Mucosa of stomach (tissue), 1 donor: ENCODE results near the gene CCDC59.
"Not testable (repeated sequence)": the region's sequence is repeated elsewhere in the genome, so short reads cannot be mapped to it uniquely, and the experiment has no call there.

Source experiments
- H3K27me3 ChIP-seq: one replicate; pipeline ENCODE4 v1.7.0; 2013; ENCODE audit warnings: mild to moderate bottlenecking, low read length; ENCODE audit not compliant: control insufficient read depth, insufficient read depth
- H3K36me3 ChIP-seq: one replicate; pipeline ENCODE4 v1.7.0; 2013; ENCODE audit warnings: low read length; ENCODE audit not compliant: control insufficient read depth, insufficient read depth
- H3K4me1 ChIP-seq: one replicate; pipeline ENCODE4 v1.7.0; 2013; ENCODE audit warnings: mild to moderate bottlenecking, low read length; ENCODE audit not compliant: control insufficient read depth, insufficient read depth
- H3K4me3 ChIP-seq: one replicate; pipeline ENCODE4 v1.7.0; 2013; ENCODE audit warnings: low read length
- H3K9ac ChIP-seq: one replicate; pipeline ENCODE4 v1.7.0; 2013; ENCODE audit warnings: mild to moderate bottlenecking, low read length, moderate library complexity
- H3K9me3 ChIP-seq: one replicate; pipeline ENCODE4 v1.7.0; 2013; ENCODE audit warnings: mild to moderate bottlenecking, low read length, moderate library complexity; ENCODE audit not compliant: control insufficient read depth
- donor health status: Pancreatic carcinoma.

The CCDC59 gene, protein sequence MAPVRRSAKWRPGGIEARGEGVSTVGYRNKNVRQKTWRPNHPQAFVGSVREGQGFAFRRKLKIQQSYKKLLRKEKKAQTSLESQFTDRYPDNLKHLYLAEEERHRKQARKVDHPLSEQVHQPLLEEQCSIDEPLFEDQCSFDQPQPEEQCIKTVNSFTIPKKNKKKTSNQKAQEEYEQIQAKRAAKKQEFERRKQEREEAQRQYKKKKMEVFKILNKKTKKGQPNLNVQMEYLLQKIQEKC

DNA sequence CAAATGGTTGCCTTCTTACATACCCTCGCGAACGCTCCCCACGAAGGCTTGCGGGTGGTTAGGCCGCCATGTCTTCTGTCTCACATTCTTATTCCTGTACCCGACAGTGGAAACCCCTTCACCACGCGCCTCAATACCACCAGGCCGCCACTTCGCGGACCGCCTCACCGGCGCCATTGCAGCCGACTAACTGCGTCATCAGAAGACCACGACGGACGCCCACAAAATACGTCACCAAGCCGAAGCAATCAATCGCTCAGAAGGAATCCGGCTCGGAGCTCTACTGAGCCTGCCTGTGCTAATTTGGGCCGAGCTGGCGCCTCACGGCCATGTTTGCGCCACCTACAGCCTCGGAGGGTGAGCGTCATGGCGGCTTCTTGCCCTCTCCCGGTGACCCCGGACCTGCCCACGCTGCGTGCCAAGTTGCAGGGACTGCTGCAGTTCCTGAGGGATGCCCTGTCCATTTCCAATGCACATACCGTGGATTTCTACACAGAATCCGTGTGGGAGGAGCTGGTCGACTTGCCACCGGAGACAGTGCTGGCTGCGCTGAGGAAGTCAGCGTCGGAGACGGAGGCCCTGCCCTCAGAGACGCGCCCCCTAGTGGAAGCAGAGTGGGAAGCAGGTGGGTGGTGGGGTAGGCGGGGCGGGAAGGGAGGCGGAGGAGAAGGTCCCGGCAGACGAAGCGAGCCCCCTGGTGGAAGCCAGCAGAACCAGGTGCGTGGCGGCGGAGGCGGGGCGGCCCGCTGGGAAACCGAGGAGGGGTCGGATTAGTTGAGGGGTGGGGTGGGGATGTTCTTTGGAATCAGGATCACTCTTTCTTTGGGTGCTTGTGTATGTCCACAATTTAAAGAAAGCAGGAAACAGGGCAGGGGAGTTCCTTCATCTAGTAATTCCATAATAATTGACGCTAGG lies at the start of gene CCDC59, which contains the start of gene METTL25:
TSS of gene CCDC59 (minus strand) at position 188 of the 915 bp plus-strand sequence. CDS start at position 177, 11 bp downstream.
TSS of gene METTL25 (plus strand) at position 330 of the 915 bp plus-strand sequence. CDS start at position 367, 37 bp downstream.
- Histone ChIP-seq H3K36me3 (peaks cover 4% of the 10 kb centered on the region), H3K27me3 (no peaks in the 10 kb centered on the region), H3K9ac (peak within 1 kb of the TSS; percentile 84), H3K9me3 (no peaks in the 10 kb centered on the region), H3K4me3 (peak within 1 kb of the TSS; percentile 22), H3K4me1 (peaks cover 10% of the 10 kb centered on the region)

DNA sequence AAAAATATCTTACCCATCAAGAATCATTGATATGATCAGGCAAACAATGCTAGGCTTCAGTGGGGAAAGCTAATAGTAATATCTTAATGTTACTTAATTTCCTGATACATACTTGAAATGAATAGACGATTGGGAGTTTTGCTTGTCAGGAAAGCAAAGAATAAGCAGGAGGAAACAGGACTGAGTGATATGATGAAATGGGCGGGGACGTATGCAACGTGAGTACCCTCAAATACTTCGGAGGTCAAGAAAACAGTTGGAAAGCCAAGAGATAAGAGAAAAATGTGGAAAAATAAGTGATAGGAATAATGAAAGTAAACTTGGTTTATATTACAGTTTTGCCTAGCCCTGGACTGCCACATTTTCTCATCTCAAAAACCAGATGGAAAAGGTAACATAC lies 49.3 kb upstream of the CCDC59 start:
- Histone ChIP-seq H3K9ac (no peak overlapping the region), H3K27me3 (no peaks in the 10 kb centered on the region), H3K4me1 (peaks cover 8% of the 10 kb centered on the region), H3K9me3 (no peaks in the 10 kb centered on the region), H3K4me3 (no peak overlapping the region), H3K36me3 (no peaks in the 10 kb centered on the region)

DNA sequence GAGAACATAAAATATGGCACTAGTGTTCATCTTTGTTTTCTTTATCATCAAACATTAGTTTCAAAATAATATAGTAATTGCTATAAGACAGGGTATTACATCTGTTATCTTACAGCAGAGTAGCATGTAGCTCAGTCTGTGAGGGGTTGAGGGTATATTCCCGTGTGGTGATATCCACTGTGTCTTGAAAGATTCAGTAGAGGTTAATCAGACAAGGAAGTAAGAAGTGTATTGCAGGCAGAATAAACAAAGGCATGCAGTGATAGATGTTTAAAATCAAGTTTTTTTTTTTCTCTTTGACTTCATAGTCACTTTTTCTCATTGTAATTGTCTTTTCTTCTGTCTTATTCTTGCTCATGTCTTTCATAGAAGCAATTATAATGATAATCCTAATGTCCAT lies 48.5 kb upstream of the CCDC59 start:
- H3K4me1 ChIP-seq, result peaks cover 8% of the 10 kb centered on the region
- H3K36me3 ChIP-seq, result no peaks in the 10 kb centered on the region
- no peaks in the 10 kb centered on the region for H3K9me3 ChIP-seq

DNA sequence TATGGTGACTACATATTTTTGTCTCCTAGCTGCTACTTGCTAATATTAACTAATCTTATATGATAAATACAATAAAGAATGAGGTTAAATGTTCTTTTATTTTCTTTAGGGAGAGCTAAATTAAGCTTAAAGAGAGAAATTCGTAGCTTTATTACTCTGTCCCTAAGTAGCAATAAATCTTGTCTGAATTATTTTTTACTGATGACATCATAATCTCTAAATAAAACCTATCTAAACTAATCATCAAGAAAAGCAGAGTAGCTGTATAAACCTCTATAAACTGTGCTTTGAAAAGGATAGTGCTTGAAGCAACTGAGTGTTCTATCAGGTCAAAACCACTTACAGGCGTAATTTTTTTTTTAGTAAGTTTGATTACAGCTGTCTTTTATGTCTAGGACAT lies 42.6 kb upstream of the CCDC59 start:
- Histone ChIP-seq H3K4me1 (no peaks in the 10 kb centered on the region), H3K4me3 (no peak overlapping the region), H3K27me3 (no peaks in the 10 kb centered on the region), H3K9ac (no peak overlapping the region), H3K36me3 (no peaks in the 10 kb centered on the region), H3K9me3 (no peaks in the 10 kb centered on the region)

More for the DNA sequence above, 48.5 kb upstream of the CCDC59 start:
- no peak overlapping the region for H3K9ac ChIP-seq
- no peaks in the 10 kb centered on the region for H3K27me3 ChIP-seq
- H3K4me3 ChIP-seq, result no peak overlapping the region

DNA sequence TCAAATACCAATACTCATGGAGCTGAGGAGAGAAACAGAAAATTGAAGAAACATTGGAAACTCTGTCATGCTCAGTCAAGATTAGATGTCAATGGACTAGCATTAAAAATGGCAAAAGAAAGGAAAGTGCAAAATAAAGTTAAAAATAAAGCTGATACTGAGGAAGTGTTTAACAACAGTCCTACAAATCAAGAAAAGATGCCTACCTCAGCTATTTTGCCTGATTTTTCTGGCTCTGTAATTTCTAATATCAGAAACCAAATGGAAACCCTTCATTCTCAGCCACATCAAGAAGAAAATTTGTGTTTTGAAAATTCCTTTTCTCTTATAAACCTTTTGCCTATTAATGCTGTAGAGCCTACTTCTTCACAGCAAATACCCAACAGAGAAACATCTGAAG lies 40.7 kb upstream of the CCDC59 start:
- no peaks in the 10 kb centered on the region for H3K9me3 ChIP-seq
- H3K9ac ChIP-seq, result no peak overlapping the region
- no peaks in the 10 kb centered on the region for H3K27me3 ChIP-seq
- H3K4me1 ChIP-seq, result no peaks in the 10 kb centered on the region
- H3K4me3 ChIP-seq, result no peak overlapping the region
- no peaks in the 10 kb centered on the region for H3K36me3 ChIP-seq

DNA sequence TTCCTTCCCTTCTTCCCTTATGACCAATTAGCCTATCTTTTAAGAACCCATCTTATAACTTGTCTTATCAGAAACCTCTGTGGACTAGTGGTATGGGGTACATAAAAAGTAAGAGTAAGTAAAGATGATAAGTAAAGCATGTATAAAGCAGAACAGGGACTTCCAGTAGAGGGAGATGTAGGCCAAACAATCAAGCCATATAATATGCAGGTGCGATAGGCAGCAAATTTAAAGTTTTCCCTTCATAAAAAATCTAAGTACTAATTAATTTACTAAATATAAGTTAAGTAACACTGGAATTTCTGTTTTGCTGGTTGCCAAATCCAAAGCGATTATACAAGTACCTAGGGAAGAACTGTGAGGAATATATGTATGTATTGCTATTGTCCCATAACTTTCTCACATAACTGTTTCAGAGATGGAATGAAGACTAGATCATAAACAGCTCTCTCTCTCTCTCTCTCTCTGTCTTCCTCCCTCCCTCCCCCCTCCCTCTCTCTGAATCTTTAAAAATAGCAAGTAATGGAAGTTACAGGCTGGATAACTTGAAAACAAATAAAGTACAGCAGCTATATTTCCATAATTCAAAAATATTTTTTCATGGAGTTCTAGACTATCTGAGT lies 25.9 kb upstream of the CCDC59 start:
- Histone ChIP-seq H3K9me3 (no peaks in the 10 kb centered on the region), H3K27me3 (no peaks in the 10 kb centered on the region), H3K36me3 (no peaks in the 10 kb centered on the region), H3K4me1 (no peaks in the 10 kb centered on the region), H3K9ac (no peak overlapping the region), H3K4me3 (no peak overlapping the region)

DNA sequence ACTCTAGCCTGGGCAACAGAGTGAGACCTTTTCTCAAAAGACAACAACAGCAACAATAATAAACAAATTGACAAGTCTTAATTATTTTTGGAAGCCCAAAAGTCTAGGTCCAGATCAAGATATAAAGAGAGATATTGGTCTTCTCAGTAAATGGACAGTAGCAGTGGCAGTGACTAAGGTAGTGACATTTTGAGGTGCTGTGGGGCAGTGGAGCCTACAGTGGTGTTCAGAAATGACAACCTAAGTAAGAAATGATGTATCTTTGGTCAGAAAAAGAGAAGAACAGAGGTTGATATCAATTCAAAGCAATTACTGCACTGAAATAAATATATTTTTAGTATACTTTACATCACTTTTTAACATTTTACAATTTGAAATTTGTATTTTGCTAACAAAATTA lies 20.8 kb upstream of the CCDC59 start:
- H3K9me3 ChIP-seq, result no peaks in the 10 kb centered on the region
- no peak overlapping the region for H3K4me3 ChIP-seq
- H3K27me3 ChIP-seq, result no peaks in the 10 kb centered on the region
- no peak overlapping the region for H3K9ac ChIP-seq
- H3K36me3 ChIP-seq, result no peaks in the 10 kb centered on the region
- no peaks in the 10 kb centered on the region for H3K4me1 ChIP-seq

DNA sequence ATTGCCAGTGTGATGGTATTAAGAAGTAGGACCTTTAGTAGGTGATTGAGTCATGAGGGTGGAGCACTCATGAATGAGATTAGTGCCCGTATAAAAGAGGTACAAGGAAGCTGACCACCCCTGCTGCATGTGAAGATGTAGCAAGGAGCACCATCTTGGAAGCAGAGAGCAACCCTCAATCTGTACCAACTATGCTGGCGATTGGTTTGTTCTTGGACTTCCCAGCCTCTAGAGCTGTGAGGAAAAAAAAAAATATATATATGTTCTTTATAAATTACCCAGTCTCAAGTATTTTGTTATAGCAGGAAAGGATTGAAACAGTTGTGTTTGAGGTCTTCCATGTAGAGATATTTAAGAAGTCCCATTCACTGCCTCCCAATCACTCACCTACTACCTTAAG lies 17.0 kb upstream of the CCDC59 start:
- Histone ChIP-seq H3K27me3 (no peaks in the 10 kb centered on the region), H3K4me1 (no peaks in the 10 kb centered on the region), H3K4me3 (no peak overlapping the region), H3K9me3 (no peaks in the 10 kb centered on the region), H3K36me3 (no peaks in the 10 kb centered on the region), H3K9ac (no peak overlapping the region)

DNA sequence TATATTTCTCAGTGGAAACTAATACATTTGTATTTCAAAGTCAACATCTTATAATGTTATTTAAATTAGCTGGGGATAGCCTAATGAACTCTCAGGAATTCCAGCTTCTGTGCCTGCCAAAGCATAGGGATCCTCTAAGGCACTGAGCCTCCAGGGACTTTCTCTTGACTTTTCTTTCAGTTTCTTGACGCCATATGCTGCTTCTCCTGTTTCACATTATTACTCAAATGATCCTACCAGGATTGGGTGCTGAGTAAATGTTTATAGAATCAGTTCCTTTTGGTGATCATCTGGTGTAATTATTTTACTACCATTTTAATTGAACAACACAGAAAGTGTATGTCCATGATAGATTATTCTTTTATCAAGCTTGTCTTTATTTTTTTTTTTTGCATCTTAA lies 8.0 kb upstream of the CCDC59 start:
- no peak overlapping the region for H3K9ac ChIP-seq
- no peaks in the 10 kb centered on the region for H3K4me1 ChIP-seq
- H3K36me3 ChIP-seq, result no peaks in the 10 kb centered on the region
- no peaks in the 10 kb centered on the region for H3K27me3 ChIP-seq
- H3K4me3 ChIP-seq, result no peak overlapping the region
- H3K9me3 ChIP-seq, result no peaks in the 10 kb centered on the region

DNA sequence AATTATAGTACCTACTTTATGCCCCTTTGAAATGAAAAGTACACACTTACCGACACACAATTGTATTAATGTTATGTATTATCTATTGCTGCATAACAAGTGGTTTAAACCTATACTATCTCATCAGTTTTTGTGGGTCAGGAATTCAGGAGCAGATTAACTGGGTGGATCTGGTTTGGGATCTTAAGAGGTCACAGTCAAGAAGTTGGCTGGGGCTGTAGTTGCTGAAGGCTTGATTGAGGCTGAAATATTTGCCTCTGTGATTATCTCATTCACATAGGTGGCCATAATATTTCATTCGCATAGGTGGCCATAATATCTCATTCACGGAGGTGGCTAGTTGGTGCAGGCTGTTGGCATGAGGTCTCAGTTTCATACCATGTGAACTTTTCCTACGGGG lies 5.8 kb upstream of the CCDC59 start:
- Histone ChIP-seq H3K27me3 (no peaks in the 10 kb centered on the region), H3K36me3 (no peaks in the 10 kb centered on the region), H3K4me1 (peaks cover 10% of the 10 kb centered on the region), H3K4me3 (no peak overlapping the region), H3K9me3 (no peaks in the 10 kb centered on the region), H3K9ac (no peak overlapping the region)

DNA sequence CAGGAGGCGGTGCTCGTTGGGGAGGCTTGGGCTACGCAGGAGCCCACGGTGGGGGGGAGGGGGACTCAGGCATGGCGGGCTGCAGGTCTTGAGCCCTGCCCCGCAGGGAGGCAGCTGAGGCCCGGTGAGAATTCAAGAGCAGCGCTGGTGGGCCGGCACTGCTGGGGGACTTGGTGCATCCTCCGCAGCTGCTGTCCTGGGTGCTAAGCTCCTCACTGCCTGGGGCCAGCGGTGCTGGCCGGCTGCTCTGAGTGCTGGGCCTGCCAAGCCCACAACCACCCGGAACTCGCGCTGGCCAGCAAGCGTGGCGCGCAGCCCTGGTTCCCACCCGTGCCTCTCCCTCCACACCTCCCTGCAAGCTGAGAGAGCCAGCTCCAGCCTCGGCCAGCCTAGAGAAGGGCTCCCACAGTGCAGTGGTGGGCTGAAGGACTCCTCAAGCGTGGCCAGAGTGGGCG lies 3.3 kb upstream of the CCDC59 start:
- Histone ChIP-seq H3K9me3 (no peaks in the 10 kb centered on the region), H3K4me1 (peaks cover 10% of the 10 kb centered on the region), H3K36me3 (no peaks in the 10 kb centered on the region), H3K9ac (no peak overlapping the region), H3K27me3 (no peaks in the 10 kb centered on the region), H3K4me3 (no peak overlapping the region)

DNA sequence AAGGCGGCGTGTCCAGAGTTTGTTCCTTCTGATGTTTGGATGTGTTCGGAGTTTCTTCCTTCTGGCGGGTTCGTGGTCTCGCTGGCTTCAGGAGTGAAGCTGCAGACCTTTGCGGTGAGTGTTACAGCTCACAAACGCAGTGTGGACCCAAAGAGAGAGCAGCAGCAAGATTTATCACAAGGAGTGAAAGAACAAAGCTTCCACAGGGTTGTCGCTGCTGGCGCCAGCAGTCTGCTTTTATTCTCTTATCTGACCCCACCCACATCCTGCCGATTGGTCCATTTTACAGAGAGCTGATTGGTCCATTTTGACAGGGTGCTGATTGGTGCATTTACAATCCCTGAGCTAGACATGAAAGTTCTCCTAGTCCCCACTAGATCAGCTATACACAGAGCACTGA lies 2.6 kb upstream of the CCDC59 start:
- H3K36me3 ChIP-seq, H3K4me3 ChIP-seq, H3K9ac ChIP-seq, H3K27me3 ChIP-seq, H3K9me3 ChIP-seq: not testable (repeated sequence)
- peaks cover 10% of the 10 kb centered on the region for H3K4me1 ChIP-seq
